SU-DHL-6 (cell line): ENCODE results near the gene NKX2-2.

Experiments
- H2AFZ ChIP-seq: fragments of 200-600 bp; sonication (generic); 2 replicates; pipeline ENCODE4 v1.6.1; 2014; ENCODE audit warnings: low read depth, mild to moderate bottlenecking, moderate library complexity, mixed read lengths, antibody characterized with exemption, low read length; ENCODE audit not compliant: severe bottlenecking
- H3F3A ChIP-seq: fragments of 200-600 bp; shearing (Covaris generic); 2 replicates; pipeline ENCODE4 v1.6.0; 2016; ENCODE audit warnings: antibody characterized with exemption, mild to moderate bottlenecking; ENCODE audit not compliant: insufficient read depth
- H3K27ac ChIP-seq: fragments of 200-600 bp; sonication (generic); 2 replicates; pipeline ENCODE4 v1.5.1; 2016; ENCODE audit warnings: low read depth, mild to moderate bottlenecking, low read length, moderate library complexity, mixed read lengths
- H3K27me3 ChIP-seq: fragments of 200-600 bp; sonication (generic), shearing (Covaris generic); 2 replicates; pipeline ENCODE4 v1.6.0; 2014; ENCODE audit warnings: mild to moderate bottlenecking, low read length
- H3K36me3 ChIP-seq: fragments of 200-600 bp; sonication (generic); 2 replicates; pipeline ENCODE4 v1.6.1; 2014; ENCODE audit warnings: mild to moderate bottlenecking, low read length, mixed read lengths
- H3K4me2 ChIP-seq: fragments of 300-600, 200-600 bp; shearing (Covaris generic), sonication (generic); 2 replicates; pipeline ENCODE4 v1.6.0; 2014; ENCODE audit warnings: low read length, low read depth, mild to moderate bottlenecking; ENCODE audit not compliant: poor library complexity, severe bottlenecking
- H3K4me3 ChIP-seq: fragments of 200-600 bp; sonication (generic); 2 replicates; pipeline ENCODE4 v1.5.1; 2014; ENCODE audit warnings: antibody characterized with exemption, low read length, mild to moderate bottlenecking, mixed read lengths; ENCODE audit not compliant: insufficient read depth, poor library complexity, severe bottlenecking
- H3K79me2 ChIP-seq: fragments of 200-600 bp; sonication (generic); 2 replicates; pipeline ENCODE4 v1.6.1; 2014; ENCODE audit warnings: mild to moderate bottlenecking, low read length, moderate library complexity; ENCODE audit not compliant: insufficient read depth
- H3K9ac ChIP-seq: fragments of 200-600 bp; sonication (generic); 2 replicates; pipeline ENCODE4 v1.7.0; 2014; ENCODE audit warnings: mild to moderate bottlenecking, low read length
- H3K9me2 ChIP-seq: fragments of 200-600 bp; sonication (generic); replicated peaks from 2 replicates; pipeline ENCODE4 v1.6.1; 2014; ENCODE audit warnings: low read length; ENCODE audit not compliant: insufficient read depth
- H3K9me3 ChIP-seq: fragments of 200-600 bp; sonication (generic); 2 replicates; pipeline ENCODE4 v1.6.1; 2014; ENCODE audit warnings: low read length, mixed read lengths; ENCODE audit not compliant: insufficient read depth
- H4K20me1 ChIP-seq: fragments of 200-600 bp; sonication (generic); 2 replicates; pipeline ENCODE4 v1.6.1; 2014; ENCODE audit warnings: low read depth, mild to moderate bottlenecking, antibody characterized with exemption, low read length, moderate library complexity, mixed read lengths
- CTCF ChIP-seq: fragments of 200-600 bp; sonication (generic); IDR thresholded peaks from one replicate; pipeline ENCODE4 v1.5.1; 2017; ENCODE audit warnings: antibody characterized with exemption, mild to moderate bottlenecking, low read length, moderate library complexity; ENCODE audit not compliant: insufficient read depth, poor library complexity, severe bottlenecking
- EZH2phosphoT487 ChIP-seq: fragments of 200-600 bp; sonication (generic), shearing (Covaris generic); conservative IDR thresholded peaks from 2 replicates; pipeline ENCODE4 v1.6.1; 2018; ENCODE audit warnings: mild to moderate bottlenecking, antibody characterized with exemption, low read length, moderate library complexity, mixed read lengths

NKX2-2 gene

GRCh38 chr20:21522481-21523280, 8.8 kb upstream of the NKX2-2 start:
- no peaks in the 10 kb centered on the region for H3K9me2 ChIP-seq
- no peaks in the 10 kb centered on the region for H3K36me3 ChIP-seq
- no peaks in the 10 kb centered on the region for H3K27me3 ChIP-seq
- no peak overlapping the region for H3K4me2 ChIP-seq
- no peak overlapping the region for H3K4me3 ChIP-seq
- no peaks in the 10 kb centered on the region for H3K79me2 ChIP-seq
- H2AFZ ChIP-seq, result no peak overlapping the region
- H3K27ac ChIP-seq, result no peak overlapping the region
- no peaks in the 10 kb centered on the region for H3K9me3 ChIP-seq
- TF ChIP-seq EZH2phosphoT487 (no peak), CTCF (no peak)
- no peaks in the 10 kb centered on the region for H3F3A ChIP-seq
- H3K9ac ChIP-seq, result no peak overlapping the region
- no peaks in the 10 kb centered on the region for H4K20me1 ChIP-seq

- H4K20me1 ChIP-seq, result no peaks in the 10 kb centered on the region
- H3F3A ChIP-seq, result no peaks in the 10 kb centered on the region
- H3K4me3 ChIP-seq, result no peak overlapping the region
- no peak overlapping the region for H2AFZ ChIP-seq
- no peak overlapping the region for H3K9ac ChIP-seq
- H3K36me3 ChIP-seq, result no peaks in the 10 kb centered on the region
- no peak overlapping the region for H3K4me2 ChIP-seq
- no peaks in the 10 kb centered on the region for H3K9me3 ChIP-seq
- no peaks in the 10 kb centered on the region for H3K9me2 ChIP-seq
- H3K79me2 ChIP-seq, result no peaks in the 10 kb centered on the region
- H3K27ac ChIP-seq, result no peak overlapping the region
- TF ChIP-seq CTCF (no peak), EZH2phosphoT487 (no peak)
- no peaks in the 10 kb centered on the region for H3K27me3 ChIP-seq
Measured at GRCh38 chr20:21521596-21522480, 8.0 kb upstream of the NKX2-2 start.

GRCh38 chr20:21520702-21521595, 7.1 kb upstream of the NKX2-2 start:
- no peaks in the 10 kb centered on the region for H3K9me2 ChIP-seq
- no peaks in the 10 kb centered on the region for H3K9me3 ChIP-seq
- H3K27me3 ChIP-seq, result no peaks in the 10 kb centered on the region
- H3F3A ChIP-seq, result no peaks in the 10 kb centered on the region
- H3K4me3 ChIP-seq, result no peak overlapping the region
- TF ChIP-seq EZH2phosphoT487 (no peak), CTCF (no peak)
- H3K79me2 ChIP-seq, result no peaks in the 10 kb centered on the region
- H3K36me3 ChIP-seq, result no peaks in the 10 kb centered on the region
- H3K9ac ChIP-seq, result no peak overlapping the region
- no peaks in the 10 kb centered on the region for H4K20me1 ChIP-seq
- no peak overlapping the region for H2AFZ ChIP-seq
- no peak overlapping the region for H3K4me2 ChIP-seq
- no peak overlapping the region for H3K27ac ChIP-seq
